Measurements from ENCODE around the gene HSD17B11.
"Not testable (repeated sequence)": the region's sequence is repeated elsewhere in the genome, so short reads cannot be mapped to it uniquely, and the experiment has no call there.

Gene HSD17B11

GRCh38 chr4:87317527-87317926, 73.5 kb downstream of the HSD17B11 start:
- Mint-ChIP-seq H3K4me3 (no peak overlapping the region), H3K27me3 (no peaks in the 10 kb centered on the region), H3K9me3 (no peaks in the 10 kb centered on the region), H3K27ac (no peak overlapping the region), H3K4me1 (no peaks in the 10 kb centered on the region), H3K36me3 (ENCODE audit: low read depth) (no peaks in the 10 kb centered on the region)
- DNase-seq (no peak), ATAC-seq (no peak)

GRCh38 chr4:87316961-87317360, 74.0 kb downstream of the HSD17B11 start:
- H3K27ac Mint-ChIP-seq: no peak overlapping the region
- no peak overlapping the region for H3K4me3 Mint-ChIP-seq
- no peaks in the 10 kb centered on the region for H3K9me3 Mint-ChIP-seq
- no peaks in the 10 kb centered on the region for H3K36me3 Mint-ChIP-seq (ENCODE audit: low read depth)
- H3K4me1 Mint-ChIP-seq: no peaks in the 10 kb centered on the region
- no peaks in the 10 kb centered on the region for H3K27me3 Mint-ChIP-seq
- DNase-seq (no peak), ATAC-seq (no peak)

- not testable (repeated sequence) for H3K4me3 Mint-ChIP-seq; DNase-seq; H3K27me3 Mint-ChIP-seq; ATAC-seq; H3K27ac Mint-ChIP-seq; H3K36me3 Mint-ChIP-seq (ENCODE audit: low read depth); H3K9me3 Mint-ChIP-seq; H3K4me1 Mint-ChIP-seq
Observed at GRCh38 chr4:87315000-87315399, 76.0 kb downstream of the HSD17B11 start.

GRCh38 chr4:87313756-87314155, 77.2 kb downstream of the HSD17B11 start:
- Mint-ChIP-seq H3K9me3 (no peaks in the 10 kb centered on the region), H3K27ac (no peak overlapping the region), H3K4me1 (no peaks in the 10 kb centered on the region), H3K4me3 (no peak overlapping the region), H3K36me3 (ENCODE audit: low read depth) (no peaks in the 10 kb centered on the region), H3K27me3 (no peaks in the 10 kb centered on the region)
- DNase-seq (no peak), ATAC-seq (no peak)

- DNase-seq (no peak), ATAC-seq (no peak)
- no peaks in the 10 kb centered on the region for H3K9me3 Mint-ChIP-seq
- no peak overlapping the region for H3K27ac Mint-ChIP-seq
- no peaks in the 10 kb centered on the region for H3K36me3 Mint-ChIP-seq (ENCODE audit: low read depth)
- H3K4me1 Mint-ChIP-seq: peaks cover 4% of the 10 kb centered on the region
- H3K4me3 Mint-ChIP-seq: no peak overlapping the region
- H3K27me3 Mint-ChIP-seq: no peaks in the 10 kb centered on the region
Observed at GRCh38 chr4:87311684-87312083, 79.3 kb downstream of the HSD17B11 start.

DNA sequence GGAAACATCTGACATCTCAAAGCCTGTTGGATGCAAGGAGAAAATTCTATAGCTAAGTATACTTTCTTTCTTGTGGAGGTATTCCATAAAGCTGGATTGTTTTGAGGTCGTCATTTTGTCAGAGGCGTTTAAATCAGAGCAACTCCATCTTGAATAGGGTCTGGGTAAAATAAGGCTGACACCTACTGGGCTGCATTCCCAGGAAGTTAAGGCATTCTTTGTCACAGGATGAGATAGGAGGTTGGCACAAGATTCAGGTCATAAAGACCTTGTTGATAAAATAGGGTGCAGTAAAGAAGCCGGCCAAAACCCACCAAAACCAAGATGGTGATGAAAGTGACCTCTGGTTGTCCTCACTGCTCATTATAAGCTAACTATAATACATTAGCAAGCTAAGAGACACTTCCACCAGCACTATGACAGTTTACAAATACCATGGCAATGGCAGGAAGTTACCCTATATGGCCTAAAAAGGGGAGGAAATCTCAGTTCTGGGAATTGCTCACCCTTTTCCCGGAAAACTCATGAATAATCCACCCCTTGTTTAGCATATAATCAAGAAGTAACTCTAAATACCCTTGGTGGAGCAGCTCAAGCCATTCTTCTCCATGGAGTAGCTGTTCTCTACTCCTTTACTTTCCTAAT, 80.2 kb downstream of the HSD17B11 start:
- H3K27me3 Mint-ChIP-seq: peaks cover 2% of the 10 kb centered on the region
- DNase-seq (no peak), ATAC-seq (no peak)
- H3K27ac Mint-ChIP-seq: no peak overlapping the region
- no peaks in the 10 kb centered on the region for H3K9me3 Mint-ChIP-seq
- H3K36me3 Mint-ChIP-seq (ENCODE audit: low read depth): no peaks in the 10 kb centered on the region
- no peak overlapping the region for H3K4me3 Mint-ChIP-seq
- H3K4me1 Mint-ChIP-seq: peaks cover 6% of the 10 kb centered on the region

GRCh38 chr4:87309625-87310024, 81.4 kb downstream of the HSD17B11 start:
- ATAC-seq: no peak
- H3K27ac Mint-ChIP-seq: no peak overlapping the region
- H3K9me3 Mint-ChIP-seq: no peaks in the 10 kb centered on the region
- peaks cover 6% of the 10 kb centered on the region for H3K4me1 Mint-ChIP-seq
- H3K27me3 Mint-ChIP-seq: peaks cover 2% of the 10 kb centered on the region
- H3K36me3 Mint-ChIP-seq (ENCODE audit: low read depth): no peaks in the 10 kb centered on the region
- H3K4me3 Mint-ChIP-seq: no peak overlapping the region
- no peak for DNase-seq

- no peaks in the 10 kb centered on the region for H3K9me3 Mint-ChIP-seq
- H3K27ac Mint-ChIP-seq: no peak overlapping the region
- ATAC-seq (no peak), DNase-seq (no peak)
- no peaks in the 10 kb centered on the region for H3K36me3 Mint-ChIP-seq (ENCODE audit: low read depth)
- H3K27me3 Mint-ChIP-seq: peaks cover 2% of the 10 kb centered on the region
- no peak overlapping the region for H3K4me3 Mint-ChIP-seq
- peaks cover 6% of the 10 kb centered on the region for H3K4me1 Mint-ChIP-seq
Observed at GRCh38 chr4:87306056-87306455, 84.9 kb downstream of the HSD17B11 start.

DNA sequence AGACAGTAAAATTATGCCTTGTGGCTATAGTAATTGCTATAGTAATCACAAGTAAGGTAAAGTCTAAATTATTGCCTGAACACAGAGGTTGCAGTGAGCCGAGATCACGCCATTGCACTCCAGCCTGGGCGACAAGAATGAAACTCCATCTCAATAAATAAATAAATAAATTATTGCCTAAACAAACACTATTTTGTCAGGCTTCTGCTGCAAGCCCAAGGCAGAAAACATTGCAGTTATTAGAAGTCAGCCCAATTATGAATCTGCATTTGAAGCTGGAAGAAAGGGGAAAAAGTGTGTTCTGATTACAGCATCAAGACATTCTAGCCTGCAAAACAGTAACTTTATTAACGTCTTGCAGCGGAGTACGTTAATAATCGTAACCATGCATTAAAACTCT, 85.4 kb downstream of the HSD17B11 start:
- ATAC-seq: no peak
- H3K27ac Mint-ChIP-seq: no peak overlapping the region

DNA sequence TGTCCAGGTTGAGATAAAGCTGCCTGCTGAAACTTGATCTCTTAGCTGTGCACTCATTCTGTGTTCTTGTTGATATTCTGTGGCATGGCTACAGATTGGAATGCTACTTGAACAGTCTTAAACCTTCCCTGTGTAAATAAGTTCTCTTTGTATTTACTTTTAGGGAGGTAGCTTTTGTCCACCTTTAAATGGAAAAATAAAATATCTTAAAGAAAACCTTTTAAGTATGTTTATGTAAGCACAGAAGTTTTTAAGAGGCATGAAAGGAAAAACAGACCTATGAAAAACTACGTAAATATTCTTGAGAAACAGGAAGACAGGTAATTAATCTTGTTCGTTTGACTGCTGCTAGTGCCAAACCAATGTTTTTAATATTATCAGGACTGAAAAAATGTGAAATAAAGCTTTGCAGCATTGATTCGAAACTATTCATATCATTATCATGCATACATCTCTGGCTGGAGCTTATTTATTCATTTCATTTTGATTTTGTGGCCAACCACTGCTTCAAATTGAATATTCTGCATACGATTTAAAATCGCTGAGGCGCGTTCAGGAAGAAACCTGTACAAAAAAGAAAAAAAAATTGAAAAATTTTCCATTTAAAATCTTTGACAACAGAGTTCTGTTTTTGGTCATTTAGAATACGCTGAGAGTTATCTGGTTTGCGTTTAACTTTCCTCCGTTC, 86.1 kb downstream of the HSD17B11 start:
- H3K27ac Mint-ChIP-seq: no peak overlapping the region
- H3K4me1 Mint-ChIP-seq: peaks cover 6% of the 10 kb centered on the region
- H3K36me3 Mint-ChIP-seq (ENCODE audit: low read depth): no peaks in the 10 kb centered on the region
- no peak overlapping the region for H3K4me3 Mint-ChIP-seq
- ATAC-seq: no peak
- H3K27me3 Mint-ChIP-seq: peaks cover 2% of the 10 kb centered on the region
- H3K9me3 Mint-ChIP-seq: no peaks in the 10 kb centered on the region
- DNase-seq: no peak

More for the DNA sequence above, 85.4 kb downstream of the HSD17B11 start:
- H3K4me1 Mint-ChIP-seq: peaks cover 6% of the 10 kb centered on the region
- no peaks in the 10 kb centered on the region for H3K36me3 Mint-ChIP-seq (ENCODE audit: low read depth)
- H3K9me3 Mint-ChIP-seq: no peaks in the 10 kb centered on the region
- DNase-seq: no peak
- peaks cover 2% of the 10 kb centered on the region for H3K27me3 Mint-ChIP-seq
- no peak overlapping the region for H3K4me3 Mint-ChIP-seq

DNA sequence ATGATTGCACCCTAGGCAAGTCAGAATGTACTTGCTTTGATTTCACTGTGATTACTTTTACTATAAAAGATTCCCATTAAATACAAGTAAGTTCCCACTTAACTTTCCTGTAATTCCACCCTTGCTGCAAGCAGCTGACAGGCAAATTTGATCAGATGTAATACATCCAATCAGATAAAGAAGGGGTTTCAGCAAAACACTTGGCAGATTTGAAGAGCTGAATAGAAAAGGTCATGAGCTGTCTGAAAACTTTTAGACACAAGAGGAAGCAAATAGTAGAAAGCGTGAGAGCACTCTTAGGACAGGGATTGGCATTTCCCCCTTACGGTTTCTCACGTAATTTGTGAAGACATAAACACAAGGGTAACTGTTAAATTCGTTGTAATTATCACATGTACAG, 91.1 kb downstream of the HSD17B11 start:
- Mint-ChIP-seq H3K4me3 (no peak overlapping the region), H3K4me1 (no peaks in the 10 kb centered on the region), H3K27me3 (peaks cover 3% of the 10 kb centered on the region), H3K36me3 (ENCODE audit: low read depth) (no peaks in the 10 kb centered on the region), H3K9me3 (peaks cover under 1% of the 10 kb centered on the region), H3K27ac (no peak overlapping the region)
- DNase-seq (no peak), ATAC-seq (no peak)

GRCh38 chr4:87298362-87298761, 92.6 kb downstream of the HSD17B11 start:
- H3K27me3 Mint-ChIP-seq: peaks cover 3% of the 10 kb centered on the region
- peaks cover 14% of the 10 kb centered on the region for H3K9me3 Mint-ChIP-seq
- no peaks in the 10 kb centered on the region for H3K4me1 Mint-ChIP-seq
- H3K27ac Mint-ChIP-seq: no peak overlapping the region
- DNase-seq (no peak), ATAC-seq (no peak)
- H3K36me3 Mint-ChIP-seq (ENCODE audit: low read depth): no peaks in the 10 kb centered on the region
- no peak overlapping the region for H3K4me3 Mint-ChIP-seq

DNA sequence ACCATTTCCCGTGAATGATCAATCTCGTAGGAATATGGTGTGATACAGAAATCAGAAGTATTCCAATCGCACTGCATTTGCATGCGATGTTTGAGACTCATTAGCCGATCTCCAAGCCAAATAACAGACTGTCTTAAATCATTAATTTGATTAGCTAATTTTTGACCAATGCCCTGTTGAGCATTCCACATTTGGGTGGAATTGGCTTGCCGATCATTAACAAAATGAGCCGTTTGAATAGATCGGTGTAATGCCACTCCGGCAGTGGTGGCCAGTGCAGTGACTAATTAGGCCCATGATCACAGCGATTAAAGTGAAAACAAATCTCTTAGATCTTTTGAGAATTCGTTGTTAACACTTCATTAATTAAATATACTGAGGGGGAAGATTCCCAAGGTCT, 96.1 kb downstream of the HSD17B11 start:
- H3K4me3 Mint-ChIP-seq; H3K27ac Mint-ChIP-seq; H3K4me1 Mint-ChIP-seq; ATAC-seq; DNase-seq; H3K36me3 Mint-ChIP-seq (ENCODE audit: low read depth); H3K27me3 Mint-ChIP-seq: not testable (repeated sequence)
- H3K9me3 Mint-ChIP-seq: peaks cover 16% of the 10 kb centered on the region

DNA sequence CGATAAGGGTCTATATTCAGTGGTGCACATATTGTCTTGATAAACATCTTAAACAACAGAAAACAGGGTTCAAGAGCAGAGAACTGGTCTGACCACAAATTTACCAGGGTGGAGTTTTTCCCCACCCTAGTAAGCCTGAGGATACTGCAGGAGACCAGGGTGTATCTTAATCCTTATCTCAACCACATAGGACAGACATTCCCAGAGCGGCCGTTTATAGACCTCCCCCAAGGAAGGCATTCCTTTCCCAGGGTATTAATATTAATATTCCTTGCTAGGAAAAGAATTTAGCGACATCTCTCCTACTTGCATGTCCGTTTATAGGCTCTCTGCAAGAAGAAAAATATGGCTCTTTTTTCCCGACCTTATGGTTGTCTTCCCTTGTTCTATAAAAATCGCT, 97.1 kb downstream of the HSD17B11 start:
- DNase-seq; ATAC-seq; H3K4me1 Mint-ChIP-seq; H3K27ac Mint-ChIP-seq; H3K36me3 Mint-ChIP-seq (ENCODE audit: low read depth); H3K4me3 Mint-ChIP-seq; H3K27me3 Mint-ChIP-seq: not testable (repeated sequence)
- peaks cover 16% of the 10 kb centered on the region for H3K9me3 Mint-ChIP-seq

DNA sequence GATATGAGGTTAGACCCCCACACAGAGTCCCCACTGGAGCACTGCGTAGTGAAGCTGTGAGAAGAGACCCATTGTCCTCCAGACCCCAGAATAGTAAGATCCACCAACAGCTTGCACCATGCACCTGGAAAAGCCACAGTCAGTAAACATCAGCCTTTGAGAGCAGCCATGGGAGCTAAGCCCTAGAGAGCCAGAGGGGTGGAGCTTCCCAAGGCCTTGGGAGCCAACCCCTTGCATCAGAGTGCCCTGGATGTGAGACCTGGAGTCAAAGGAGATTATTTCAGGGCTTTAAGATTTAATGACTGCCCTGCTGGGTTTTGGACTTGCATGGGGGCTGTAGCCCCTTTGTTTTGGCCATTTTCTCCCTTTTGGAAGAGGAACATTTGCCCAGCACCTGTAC, 104.0 kb downstream of the HSD17B11 start:
- Mint-ChIP-seq H3K27ac (no peak overlapping the region), H3K27me3 (no peaks in the 10 kb centered on the region), H3K9me3 (peaks cover 29% of the 10 kb centered on the region), H3K4me3 (no peak overlapping the region), H3K4me1 (no peaks in the 10 kb centered on the region), H3K36me3 (ENCODE audit: low read depth) (peaks cover 3% of the 10 kb centered on the region)
- ATAC-seq: no peak
- DNase-seq: no peak

Data from activated naive CD8-positive, alpha-beta T cell treated with anti-CD3 and anti-CD28 coated beads, Interleukin-2, amount 50 U/mL, for 24 hours (primary cell).